SK-N-SH (cell line): ENCODE data around the gene C6orf136. TPM values are rescaled to one million over a fixed set of nuclear protein-coding genes. Genes with fewer than 3 reads are reported as not detected.
A peak's percentile ranks its signal among the peaks of the same experiment; 100 is the strongest.

Experiments used
- CTCF ChIA-PET: fragments of 300-600, 350-600 bp; formaldehyde crosslinking; extraction: SDS; loops from one replicate; lab custom pipeline; 2021; lab: Yijun Ruan, JAX
- POLR2A ChIA-PET: fragments of 350-600 bp; sonication (Branson Sonifier 250); formaldehyde crosslinking; extraction: SDS; loops from one replicate; lab custom pipeline; 2020; ENCODE audit warnings: antibody characterized with exemption, inconsistent platforms; lab: Yijun Ruan, JAX
- DNase-seq: peaks from one replicate; pipeline ENCODE4 v3.0.0; 2012
- H2AFZ ChIP-seq: fragments of 200-600 bp; sonication (generic); 2 replicates; pipeline ENCODE4 v1.8.1; 2016; ENCODE audit warnings: antibody characterized with exemption, mild to moderate bottlenecking, low read depth
- H3F3A ChIP-seq: fragments of 200-600 bp; sonication (generic); replicated peaks from 2 replicates; pipeline ENCODE3; 2016; ENCODE audit warnings: antibody characterized with exemption, mild to moderate bottlenecking; ENCODE audit not compliant: insufficient read depth
- H3K27ac ChIP-seq, 2 experiments: fragments of 200-500 bp in 1 of 2; fragments of 200-600 bp in 1 of 2; sonication (Bioruptor generic) in 1 of 2; sonication (generic), shearing (Covaris generic) in 1 of 2; 2 replicates each; pipeline versions ENCODE4 v1.5.1 to v1.6.1; 2014 to 2016; ENCODE audit warnings: low read depth in 2 of 2, inconsistent platforms in 1 of 2, low read length in 1 of 2, mild to moderate bottlenecking in 1 of 2, mixed read lengths in 1 of 2
- H3K27me3 ChIP-seq: fragments of 200-600 bp; sonication (generic), shearing (Covaris generic); 2 replicates; pipeline ENCODE4 v1.6.1; 2016; ENCODE audit warnings: mixed run types; ENCODE audit not compliant: insufficient read depth
- H3K36me3 ChIP-seq, 2 experiments: fragments of 200-500 bp in 1 of 2; fragments of 200-600 bp in 1 of 2; sonication (Bioruptor generic) in 1 of 2; sonication (generic) in 1 of 2; replicated peaks in 1 of 2; 2 replicates each; pipeline versions ENCODE3 to v1.5.1; 2014 to 2016; ENCODE audit warnings: low read length in 1 of 2, mild to moderate bottlenecking in 1 of 2; ENCODE audit not compliant: insufficient read depth in 2 of 2, control insufficient read depth in 1 of 2
- H3K4me1 ChIP-seq, 2 experiments: fragments of 200-500 bp in 1 of 2; fragments of 200-600 bp in 1 of 2; sonication (Bioruptor generic) in 1 of 2; sonication (generic), shearing (Covaris generic) in 1 of 2; 2 replicates each; pipeline versions ENCODE4 v1.5.1 to v1.6.1; 2014 to 2016; ENCODE audit warnings: low read depth in 1 of 2, low read length in 1 of 2, mixed run types in 1 of 2; ENCODE audit not compliant: insufficient read depth in 2 of 2, control insufficient read depth in 1 of 2
- H3K4me2 ChIP-seq: fragments of 200-600 bp; sonication (generic), shearing (Covaris generic); 2 replicates; pipeline ENCODE4 v1.6.1; 2017; ENCODE audit warnings: mixed run types
- H3K4me3 ChIP-seq, 2 experiments: fragments of 200-500 bp in 1 of 2; fragments of 200-600 bp in 1 of 2; sonication (Bioruptor generic) in 1 of 2; sonication (generic), shearing (Covaris generic) in 1 of 2; 2 replicates each; pipeline versions ENCODE4 v1.5.1 to v1.8.1; 2014 to 2016; ENCODE audit warnings: low read depth in 2 of 2, inconsistent platforms in 1 of 2, low read length in 1 of 2, mild to moderate bottlenecking in 1 of 2, mixed read lengths in 1 of 2, moderate library complexity in 1 of 2
- H3K79me2 ChIP-seq: fragments of 200-600 bp; sonication (generic); 2 replicates; pipeline ENCODE4 v1.8.1; 2017; ENCODE audit warnings: mild to moderate bottlenecking; ENCODE audit not compliant: insufficient read depth
- H3K9ac ChIP-seq: fragments of 200-600 bp; sonication (generic); 2 replicates; pipeline ENCODE4 v1.6.1; 2017; ENCODE audit warnings: mixed run types
- H3K9me2 ChIP-seq: fragments of 200-600 bp; sonication (generic); 2 replicates; pipeline ENCODE4 v1.6.1; 2017; ENCODE audit warnings: mixed run types
- H3K9me3 ChIP-seq: fragments of 200-600 bp; sonication (generic); 2 replicates; pipeline ENCODE4 v1.6.1; 2017; ENCODE audit warnings: mixed run types, mild to moderate bottlenecking, moderate library complexity
- H4K20me1 ChIP-seq: fragments of 200-600 bp; sonication (generic); 2 replicates; pipeline ENCODE4 v1.6.1; 2017; ENCODE audit warnings: mild to moderate bottlenecking, mixed run types; ENCODE audit not compliant: insufficient read depth
- ELF1 ChIP-seq: IDR thresholded peaks from 2 replicates; pipeline ENCODE4 v1.4.0; 2012
- FOXM1 ChIP-seq: IDR thresholded peaks from 2 replicates; pipeline ENCODE4 v1.4.0; 2012; ENCODE audit warnings: low read depth, mild to moderate bottlenecking
- MXI1 ChIP-seq: IDR thresholded peaks from 2 replicates; pipeline ENCODE4 v1.6.1; 2012; ENCODE audit warnings: mild to moderate bottlenecking, low read depth, low read length, improper control_type of control experiment
- NFIC ChIP-seq: IDR thresholded peaks from 2 replicates; pipeline ENCODE4 v1.4.0; 2012; ENCODE audit warnings: borderline replicate concordance
- POLR2AphosphoS5 ChIP-seq: IDR thresholded peaks from 2 replicates; pipeline ENCODE4 v1.6.1; 2012; ENCODE audit warnings: low read depth, low read length
- RFX5 ChIP-seq: IDR thresholded peaks from 2 replicates; pipeline ENCODE4 v1.6.1; 2012; ENCODE audit warnings: mild to moderate bottlenecking, improper control_type of control experiment, low read length
- SIN3A ChIP-seq: IDR thresholded peaks from 2 replicates; pipeline ENCODE4 v1.6.1; 2012; ENCODE audit warnings: low read depth, mild to moderate bottlenecking, low read length, moderate library complexity, borderline replicate concordance
- TCF12 ChIP-seq: IDR thresholded peaks from 2 replicates; pipeline ENCODE4 v1.4.0; 2012
- TEAD4 ChIP-seq: IDR thresholded peaks from 2 replicates; pipeline ENCODE4 v1.4.0; 2012; ENCODE audit warnings: mild to moderate bottlenecking, borderline replicate concordance; ENCODE audit not compliant: insufficient read depth
- YY1 ChIP-seq: IDR thresholded peaks from 2 replicates; pipeline ENCODE4 v1.4.0; 2012; ENCODE audit warnings: low read depth, mild to moderate bottlenecking
- WGBS: methylation state at CpG from one replicate; pipeline ENCODE4 v1.1.6; 2017; ENCODE audit warnings: low lambda C conversion rate; 5-methylcytosine and 5-hydroxymethylcytosine counted together
- polyA plus RNA-seq, 3 experiments: library from polyadenylated mRNA; depleted of rRNA; stranded (reverse); fragments of >200 nt; gene quantifications; 2 replicates each; pipeline ENCODE4 v1.2.3, GENCODE V29; 2012
- TF ChIP-seq, protein P1 (sequence below): IDR thresholded peaks from 2 replicates; pipeline ENCODE4 v1.4.0; 2012; ENCODE audit warnings: low read depth
- TF ChIP-seq, protein P2 (sequence below): IDR thresholded peaks from 2 replicates; pipeline ENCODE4 v1.4.0; 2012; ENCODE audit warnings: low read depth, borderline replicate concordance
- TF ChIP-seq, protein P3 (sequence below): IDR thresholded peaks from 2 replicates; pipeline ENCODE4 v1.6.1; 2012; ENCODE audit warnings: mild to moderate bottlenecking, low read depth, low read length, moderate library complexity
- TF ChIP-seq, protein P4 (sequence below): fragments of 200-600 bp; sonication (generic); IDR thresholded peaks from 2 replicates; pipeline ENCODE4 v1.6.1; 2017; ENCODE audit warnings: antibody characterized with exemption, mild to moderate bottlenecking, moderate library complexity

Gene C6orf136
- polyA plus RNA-seq, 1 of the 3 experiments (the other 2 are of a cell fraction) = 14.3 TPM

DNA sequence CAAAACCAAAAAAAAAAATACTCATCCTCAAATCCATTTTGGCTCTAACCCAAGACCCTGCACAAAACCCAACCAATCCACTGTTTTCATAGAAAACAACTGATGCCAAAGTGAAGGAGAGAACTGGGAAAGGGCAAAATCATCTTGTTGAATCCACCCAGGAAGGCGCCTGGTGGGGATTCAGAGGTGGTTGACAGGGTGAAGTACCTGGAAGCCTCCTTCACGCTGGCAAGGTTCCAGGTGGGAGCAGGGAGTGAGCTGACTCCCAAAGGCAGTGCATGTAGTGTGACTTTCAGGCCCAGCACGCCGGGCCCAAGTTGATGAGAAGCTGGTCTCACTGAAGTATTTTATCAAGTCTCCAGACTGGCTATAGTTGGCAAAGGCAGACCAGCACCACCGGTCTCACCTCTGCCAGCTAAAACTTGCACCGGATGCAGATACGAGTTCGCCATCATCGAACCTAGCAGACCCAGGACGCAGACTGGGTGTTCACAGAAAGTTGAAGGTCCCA lies 46.4 kb upstream of the C6orf136 start:
- Histone ChIP-seq H3K4me3 (no peak overlapping the region), H3K36me3 (peaks cover 33 to 52% of the 10 kb centered on the region in 2 experiments), H3K79me2 (no peaks in the 10 kb centered on the region), H2AFZ (no peak overlapping the region), H3K27ac (0 out of 4 replicates have a peak overlapping the region, but pooled peaks of 1 of the 2 experiments have one; percentile 13), H3K4me1 (no peaks in the 10 kb centered on the region), H3F3A (peaks cover 35% of the 10 kb centered on the region), H4K20me1 (no peaks in the 10 kb centered on the region), H3K9me3 (no peaks in the 10 kb centered on the region), H3K4me2 (no peak overlapping the region), H3K27me3 (no peaks in the 10 kb centered on the region), H3K9me2 (no peaks in the 10 kb centered on the region), H3K9ac (no peak overlapping the region)
- no peak for DNase-seq
- WGBS = 96% methylated on average over 6 of the region's 10 CpGs
- POLR2A ChIA-PET = interaction anchor here (1.2 to 2.4 kb wide), 5 partner anchors 7 to 13 kb away, joined by 3 to 18 read pairs (median 6); no protein-coding TSS in a partner anchor
- CTCF ChIA-PET = interaction anchor here (1.4 to 9.9 kb wide), 4 partner anchors 10 to 56 kb away, joined by 5 to 118 read pairs (median 12); no protein-coding TSS in a partner anchor
- TF ChIP-seq MXI1 (no peak), YY1 (no peak), RFX5 (no peak), NFIC (0 out of 2 replicates have a peak, but pooled peaks have one; percentile 7), FOXM1 (no peak), POLR2AphosphoS5 (peak; percentile 29; the same call in 1 of the 2 replicates), TCF12 (no peak), ELF1 (no peak)
- TF ChIP-seq, protein P1, sequence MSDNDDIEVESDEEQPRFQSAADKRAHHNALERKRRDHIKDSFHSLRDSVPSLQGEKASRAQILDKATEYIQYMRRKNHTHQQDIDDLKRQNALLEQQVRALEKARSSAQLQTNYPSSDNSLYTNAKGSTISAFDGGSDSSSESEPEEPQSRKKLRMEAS = no peak
- TF ChIP-seq, protein P2, sequence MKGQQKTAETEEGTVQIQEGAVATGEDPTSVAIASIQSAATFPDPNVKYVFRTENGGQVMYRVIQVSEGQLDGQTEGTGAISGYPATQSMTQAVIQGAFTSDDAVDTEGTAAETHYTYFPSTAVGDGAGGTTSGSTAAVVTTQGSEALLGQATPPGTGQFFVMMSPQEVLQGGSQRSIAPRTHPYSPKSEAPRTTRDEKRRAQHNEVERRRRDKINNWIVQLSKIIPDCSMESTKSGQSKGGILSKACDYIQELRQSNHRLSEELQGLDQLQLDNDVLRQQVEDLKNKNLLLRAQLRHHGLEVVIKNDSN = no peak
- TF ChIP-seq, protein P3, sequence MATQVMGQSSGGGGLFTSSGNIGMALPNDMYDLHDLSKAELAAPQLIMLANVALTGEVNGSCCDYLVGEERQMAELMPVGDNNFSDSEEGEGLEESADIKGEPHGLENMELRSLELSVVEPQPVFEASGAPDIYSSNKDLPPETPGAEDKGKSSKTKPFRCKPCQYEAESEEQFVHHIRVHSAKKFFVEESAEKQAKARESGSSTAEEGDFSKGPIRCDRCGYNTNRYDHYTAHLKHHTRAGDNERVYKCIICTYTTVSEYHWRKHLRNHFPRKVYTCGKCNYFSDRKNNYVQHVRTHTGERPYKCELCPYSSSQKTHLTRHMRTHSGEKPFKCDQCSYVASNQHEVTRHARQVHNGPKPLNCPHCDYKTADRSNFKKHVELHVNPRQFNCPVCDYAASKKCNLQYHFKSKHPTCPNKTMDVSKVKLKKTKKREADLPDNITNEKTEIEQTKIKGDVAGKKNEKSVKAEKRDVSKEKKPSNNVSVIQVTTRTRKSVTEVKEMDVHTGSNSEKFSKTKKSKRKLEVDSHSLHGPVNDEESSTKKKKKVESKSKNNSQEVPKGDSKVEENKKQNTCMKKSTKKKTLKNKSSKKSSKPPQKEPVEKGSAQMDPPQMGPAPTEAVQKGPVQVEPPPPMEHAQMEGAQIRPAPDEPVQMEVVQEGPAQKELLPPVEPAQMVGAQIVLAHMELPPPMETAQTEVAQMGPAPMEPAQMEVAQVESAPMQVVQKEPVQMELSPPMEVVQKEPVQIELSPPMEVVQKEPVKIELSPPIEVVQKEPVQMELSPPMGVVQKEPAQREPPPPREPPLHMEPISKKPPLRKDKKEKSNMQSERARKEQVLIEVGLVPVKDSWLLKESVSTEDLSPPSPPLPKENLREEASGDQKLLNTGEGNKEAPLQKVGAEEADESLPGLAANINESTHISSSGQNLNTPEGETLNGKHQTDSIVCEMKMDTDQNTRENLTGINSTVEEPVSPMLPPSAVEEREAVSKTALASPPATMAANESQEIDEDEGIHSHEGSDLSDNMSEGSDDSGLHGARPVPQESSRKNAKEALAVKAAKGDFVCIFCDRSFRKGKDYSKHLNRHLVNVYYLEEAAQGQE = no peak

DNA sequence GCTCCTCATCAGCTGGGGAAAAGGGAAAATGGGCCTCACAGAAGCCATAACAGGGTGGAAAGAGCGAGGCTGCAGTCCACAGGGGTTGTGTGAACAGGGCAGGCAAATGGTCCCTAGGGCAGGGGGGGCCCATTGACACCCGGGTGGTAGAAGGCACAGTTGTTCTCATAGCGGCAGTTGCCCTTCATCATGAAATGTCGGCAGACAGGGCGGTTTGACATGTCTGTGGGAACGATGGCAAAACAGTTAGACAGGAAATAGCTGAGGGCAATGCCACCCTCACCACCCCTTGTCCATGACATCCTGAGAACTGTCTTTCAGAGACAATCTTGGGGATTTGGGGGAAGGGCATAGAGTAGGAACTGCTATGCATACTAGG lies 45.5 kb upstream of the C6orf136 start:
- Histone ChIP-seq H3K4me3 (no peak overlapping the region), H3K79me2 (no peaks in the 10 kb centered on the region), H3K4me2 (no peak overlapping the region), H3K9ac (no peak overlapping the region), H3K9me3 (no peaks in the 10 kb centered on the region), H3K27me3 (no peaks in the 10 kb centered on the region), H3K36me3 (peaks cover 39 to 61% of the 10 kb centered on the region in 2 experiments), H3F3A (peaks cover 35% of the 10 kb centered on the region), H3K9me2 (no peaks in the 10 kb centered on the region), H3K4me1 (no peaks in the 10 kb centered on the region), H4K20me1 (no peaks in the 10 kb centered on the region), H3K27ac (no peak overlapping the region), H2AFZ (no peak overlapping the region)
- ChIA-PET POLR2A (interaction anchor here (1.2 to 2.4 kb wide), 5 partner anchors 8 to 14 kb away, joined by 3 to 18 read pairs (median 6); no protein-coding TSS in a partner anchor), CTCF (interaction anchor here (1.6 to 9.9 kb wide), 3 partner anchors 9 to 57 kb away, joined by 7 to 118 read pairs (median 18); no protein-coding TSS in a partner anchor)
- no peak for DNase-seq
- WGBS = 90% methylated on average over 6 of the region's 6 CpGs
- no peak for TF ChIP-seq TEAD4
- TF ChIP-seq, protein P1 = no peak
- TF ChIP-seq, protein P4, sequence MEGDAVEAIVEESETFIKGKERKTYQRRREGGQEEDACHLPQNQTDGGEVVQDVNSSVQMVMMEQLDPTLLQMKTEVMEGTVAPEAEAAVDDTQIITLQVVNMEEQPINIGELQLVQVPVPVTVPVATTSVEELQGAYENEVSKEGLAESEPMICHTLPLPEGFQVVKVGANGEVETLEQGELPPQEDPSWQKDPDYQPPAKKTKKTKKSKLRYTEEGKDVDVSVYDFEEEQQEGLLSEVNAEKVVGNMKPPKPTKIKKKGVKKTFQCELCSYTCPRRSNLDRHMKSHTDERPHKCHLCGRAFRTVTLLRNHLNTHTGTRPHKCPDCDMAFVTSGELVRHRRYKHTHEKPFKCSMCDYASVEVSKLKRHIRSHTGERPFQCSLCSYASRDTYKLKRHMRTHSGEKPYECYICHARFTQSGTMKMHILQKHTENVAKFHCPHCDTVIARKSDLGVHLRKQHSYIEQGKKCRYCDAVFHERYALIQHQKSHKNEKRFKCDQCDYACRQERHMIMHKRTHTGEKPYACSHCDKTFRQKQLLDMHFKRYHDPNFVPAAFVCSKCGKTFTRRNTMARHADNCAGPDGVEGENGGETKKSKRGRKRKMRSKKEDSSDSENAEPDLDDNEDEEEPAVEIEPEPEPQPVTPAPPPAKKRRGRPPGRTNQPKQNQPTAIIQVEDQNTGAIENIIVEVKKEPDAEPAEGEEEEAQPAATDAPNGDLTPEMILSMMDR = no peak
- TF ChIP-seq, protein P3 = no peak
- no peak for TF ChIP-seq SIN3A
- TF ChIP-seq POLR2AphosphoS5 = no peak; the same call in 1 of the 2 replicates
- no peak for TF ChIP-seq TCF12
